Activated naive CD8-positive, alpha-beta T cell treated with anti-CD3 and anti-CD28 coated beads, Interleukin-2, amount 50 U/mL, for 16 hours (primary cell): ENCODE results near the gene CSNK1D.
"Not testable (repeated sequence)": the region's sequence is repeated elsewhere in the genome, so short reads cannot be mapped to it uniquely, and the experiment has no call there.

Source experiments
- DNase-seq: peaks from one replicate; pipeline ENCODE4 v3.0.0-alpha.2; 2020; ENCODE audit warnings: low read depth, low spot score

Gene CSNK1D

GRCh38 chr17:82194765-82195164, 78.7 kb downstream of the CSNK1D start:
- DNase-seq = no peak

DNA sequence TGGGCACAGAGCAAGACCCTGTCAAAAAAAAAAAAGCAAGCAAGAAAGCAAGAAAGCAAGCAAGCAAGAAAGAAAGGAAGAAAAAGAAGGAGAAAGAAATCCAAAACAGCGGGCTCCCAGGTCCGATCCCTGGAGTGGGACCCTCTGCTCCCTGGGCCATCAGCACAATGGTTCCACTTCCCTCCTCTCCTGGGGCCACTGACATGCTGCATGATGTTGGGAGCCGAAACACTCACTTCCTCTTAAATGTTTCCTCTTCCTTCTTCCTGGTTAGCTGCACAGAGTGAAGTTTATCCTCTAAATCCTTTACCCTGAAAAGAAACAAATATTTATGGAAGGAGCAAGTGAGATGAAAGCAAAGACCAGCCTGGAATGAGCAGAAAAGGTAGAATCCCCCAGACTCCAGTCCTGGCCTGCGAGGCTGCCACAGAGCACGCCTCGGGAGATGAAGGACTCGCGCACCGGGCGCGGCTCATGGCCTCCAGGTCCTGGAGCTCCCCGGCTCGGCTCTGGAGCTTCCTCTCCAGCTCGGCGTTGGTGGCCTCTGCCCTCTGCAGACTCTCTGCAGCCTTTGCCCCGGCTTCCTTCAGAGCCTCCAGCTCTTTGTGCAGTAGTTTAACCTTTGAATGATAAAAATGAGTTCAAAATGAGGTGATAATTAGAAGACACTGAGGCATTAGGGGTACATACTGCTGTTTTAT, 79.8 kb downstream of the CSNK1D start:
- DNase-seq = no peak

GRCh38 chr17:82193050-82193449, 80.5 kb downstream of the CSNK1D start:
- DNase-seq = not testable (repeated sequence)
